ENCODE data around the gene FBXL4.

The FBXL4 gene

DNA sequence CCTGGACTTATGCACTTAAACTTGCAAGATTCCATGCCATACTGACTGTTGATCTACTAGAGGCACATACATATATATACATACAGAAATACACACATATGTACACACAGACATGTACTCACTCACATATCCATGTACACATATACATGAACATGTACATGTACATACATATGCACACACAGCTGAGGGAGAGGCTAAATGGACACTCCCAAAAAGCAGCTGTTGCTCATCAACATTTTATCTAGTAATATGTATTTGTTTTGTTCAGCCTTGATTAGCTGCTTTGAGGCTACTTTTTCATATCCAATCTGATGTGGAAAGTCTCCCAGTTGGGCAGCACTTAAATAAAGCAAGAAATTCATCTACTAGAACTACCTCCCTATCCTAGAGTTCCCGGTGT lies 33.7 kb upstream of the FBXL4 start:
- TF ChIP-seq, protein P1, sequence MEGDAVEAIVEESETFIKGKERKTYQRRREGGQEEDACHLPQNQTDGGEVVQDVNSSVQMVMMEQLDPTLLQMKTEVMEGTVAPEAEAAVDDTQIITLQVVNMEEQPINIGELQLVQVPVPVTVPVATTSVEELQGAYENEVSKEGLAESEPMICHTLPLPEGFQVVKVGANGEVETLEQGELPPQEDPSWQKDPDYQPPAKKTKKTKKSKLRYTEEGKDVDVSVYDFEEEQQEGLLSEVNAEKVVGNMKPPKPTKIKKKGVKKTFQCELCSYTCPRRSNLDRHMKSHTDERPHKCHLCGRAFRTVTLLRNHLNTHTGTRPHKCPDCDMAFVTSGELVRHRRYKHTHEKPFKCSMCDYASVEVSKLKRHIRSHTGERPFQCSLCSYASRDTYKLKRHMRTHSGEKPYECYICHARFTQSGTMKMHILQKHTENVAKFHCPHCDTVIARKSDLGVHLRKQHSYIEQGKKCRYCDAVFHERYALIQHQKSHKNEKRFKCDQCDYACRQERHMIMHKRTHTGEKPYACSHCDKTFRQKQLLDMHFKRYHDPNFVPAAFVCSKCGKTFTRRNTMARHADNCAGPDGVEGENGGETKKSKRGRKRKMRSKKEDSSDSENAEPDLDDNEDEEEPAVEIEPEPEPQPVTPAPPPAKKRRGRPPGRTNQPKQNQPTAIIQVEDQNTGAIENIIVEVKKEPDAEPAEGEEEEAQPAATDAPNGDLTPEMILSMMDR (IDR thresholded peaks at IDR 0.05; ENCODE audit: low read depth, low read length): no peak
- no peak for DNase-seq (ENCODE audit: low read depth in 2 of 2)
- no peak overlapping the region for H3K4me3 ChIP-seq (replicated peaks in 1 of 2; ENCODE audit: low read depth in 2 of 2, low read length in 2 of 2)

DNA sequence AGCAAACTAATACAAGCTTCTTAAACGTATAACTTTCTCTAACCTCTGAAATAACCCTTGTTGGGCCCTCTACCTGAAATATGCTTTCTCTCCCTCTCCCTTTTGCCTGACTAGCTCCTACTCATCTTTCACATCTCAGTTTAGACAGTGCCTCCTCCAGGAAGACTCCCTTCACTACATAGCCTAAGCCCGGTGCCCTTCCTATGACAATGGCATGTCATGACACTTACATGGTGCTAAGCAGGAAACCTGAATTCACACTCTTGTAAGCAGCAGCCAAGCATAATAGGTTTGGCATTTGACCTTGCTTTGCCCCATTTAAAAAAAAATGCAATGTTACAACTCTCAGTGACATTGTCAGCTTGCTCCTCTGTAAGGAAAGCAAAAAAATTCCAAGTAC lies 33.1 kb upstream of the FBXL4 start:
- DNase-seq (ENCODE audit: low read depth in 2 of 2): peak in 1 of 2 donors; percentile 2
- no peak overlapping the region for H3K4me3 ChIP-seq (replicated peaks in 1 of 2; ENCODE audit: low read depth in 2 of 2, low read length in 2 of 2)
- TF ChIP-seq, protein P1 (IDR thresholded peaks at IDR 0.05; ENCODE audit: low read depth, low read length): no peak

DNA sequence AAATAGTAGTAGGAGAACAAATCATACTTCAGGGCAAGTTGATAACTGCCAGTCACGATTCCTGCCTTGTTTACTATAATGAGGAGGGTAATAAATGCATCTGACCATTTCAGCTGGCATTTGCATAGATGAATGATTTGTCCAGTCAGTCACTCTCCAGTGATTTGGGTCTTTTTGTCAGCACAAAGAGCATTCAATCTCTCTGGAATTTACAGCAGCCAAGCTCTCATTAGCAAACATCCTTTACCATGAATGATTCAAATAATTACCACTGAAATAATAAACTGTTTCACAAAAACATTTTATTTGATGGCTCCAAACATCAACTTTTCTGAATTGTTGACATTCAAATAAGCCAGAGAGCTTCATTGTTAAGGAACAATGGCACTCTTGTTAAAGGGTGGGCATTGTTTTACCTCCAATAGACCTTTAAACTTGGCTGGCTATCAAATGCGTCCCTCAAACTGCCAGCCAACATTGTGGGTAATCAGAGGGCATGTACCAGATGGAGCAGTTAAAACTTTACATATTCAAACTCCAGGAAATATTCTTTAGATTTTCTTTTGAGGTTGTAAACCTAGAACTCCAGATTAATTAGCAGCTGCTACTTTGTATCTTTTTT lies 30.0 kb upstream of the FBXL4 start:
- TF ChIP-seq, protein P1 (IDR thresholded peaks at IDR 0.05; ENCODE audit: low read depth, low read length): no peak
- no peak for DNase-seq (ENCODE audit: low read depth in 2 of 2)
- no peak overlapping the region for H3K4me3 ChIP-seq (replicated peaks in 1 of 2; ENCODE audit: low read depth in 2 of 2, low read length in 2 of 2)

DNA sequence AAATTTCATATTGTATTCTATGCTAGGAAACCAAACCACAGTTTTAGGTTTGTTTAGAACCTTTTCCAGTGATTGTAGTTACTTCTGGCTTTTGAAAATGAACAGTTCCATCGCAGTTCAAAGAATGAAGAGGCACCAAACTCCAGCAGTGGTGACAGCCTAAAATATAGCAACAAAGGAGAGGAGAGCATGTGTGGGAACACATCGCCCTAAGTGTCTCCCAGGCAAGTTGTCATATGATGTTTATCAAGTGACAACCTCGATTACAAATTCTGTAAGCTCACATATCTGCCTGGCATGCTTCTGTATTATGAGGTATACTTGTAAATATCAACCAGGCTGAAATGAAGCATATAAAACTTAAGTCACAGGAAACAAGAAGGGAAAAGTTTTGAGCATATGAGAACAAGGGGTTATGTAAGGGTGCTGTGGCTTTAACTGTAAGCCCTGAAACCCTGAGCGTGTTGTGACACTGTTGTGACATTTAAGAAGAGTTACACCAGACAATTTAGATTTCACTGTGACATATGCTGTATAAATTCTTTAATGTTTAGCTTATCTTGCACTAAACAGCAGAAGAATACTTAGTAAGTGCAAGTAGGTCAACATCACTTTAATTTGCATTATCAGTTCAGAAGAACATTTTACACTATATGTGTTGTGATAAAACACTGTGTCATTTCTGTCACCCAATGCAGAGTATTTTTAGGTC lies 29.1 kb upstream of the FBXL4 start:
- no peak for DNase-seq (ENCODE audit: low read depth in 2 of 2)
- no peak overlapping the region for H3K4me3 ChIP-seq (replicated peaks in 1 of 2; ENCODE audit: low read depth in 2 of 2, low read length in 2 of 2)
- TF ChIP-seq, protein P1 (IDR thresholded peaks at IDR 0.05; ENCODE audit: low read depth, low read length): no peak

DNA sequence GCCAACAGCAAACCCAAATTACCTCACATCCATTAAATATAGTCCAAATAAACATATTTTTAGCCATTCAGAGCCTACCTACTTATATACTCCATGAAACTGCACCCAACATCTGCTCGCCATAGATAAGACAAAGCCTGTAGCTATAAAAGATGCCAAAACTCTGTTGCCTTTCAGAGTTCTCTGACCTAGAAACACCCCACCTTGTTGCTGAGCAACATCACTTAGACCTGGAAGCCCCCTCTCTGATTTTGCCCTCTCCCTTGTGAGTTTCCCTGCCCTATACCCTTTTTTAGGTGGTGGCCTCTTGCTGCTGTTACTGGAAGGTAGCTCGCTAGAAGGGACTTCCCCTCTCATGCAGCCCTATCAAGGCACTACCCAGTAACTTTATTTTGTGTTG lies 27.7 kb upstream of the FBXL4 start:
- TF ChIP-seq, protein P1 (IDR thresholded peaks at IDR 0.05; ENCODE audit: low read depth, low read length): no peak

DNA sequence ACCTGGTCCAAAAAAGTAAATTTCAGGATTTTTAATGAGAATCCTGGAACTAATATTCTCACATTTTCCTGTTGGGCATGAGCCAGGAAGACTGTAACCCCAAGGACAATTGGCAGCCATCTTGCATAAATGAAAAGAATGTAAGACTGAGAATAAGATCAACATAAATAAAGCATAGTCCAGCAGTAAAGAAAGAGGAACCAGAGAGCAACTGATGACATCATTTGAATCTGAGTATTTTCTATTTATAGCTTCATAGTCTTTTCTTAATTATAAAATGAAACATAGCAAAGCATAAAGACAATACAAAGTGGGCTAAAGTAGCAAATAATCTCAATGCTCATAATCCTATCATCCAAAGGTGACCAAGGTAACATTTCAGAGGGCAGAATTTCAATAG lies 26.6 kb upstream of the FBXL4 start:
- no peak for DNase-seq (ENCODE audit: low read depth in 2 of 2)
- no peak overlapping the region for H3K4me3 ChIP-seq (replicated peaks in 1 of 2; ENCODE audit: low read depth in 2 of 2, low read length in 2 of 2)
- TF ChIP-seq, protein P1 (IDR thresholded peaks at IDR 0.05; ENCODE audit: low read depth, low read length): no peak

More for the DNA sequence above, 27.7 kb upstream of the FBXL4 start:
- no peak for DNase-seq (ENCODE audit: low read depth in 2 of 2)
- no peak overlapping the region for H3K4me3 ChIP-seq (replicated peaks in 1 of 2; ENCODE audit: low read depth in 2 of 2, low read length in 2 of 2)

Data from cardiac fibroblast (primary cell).